ENCODE measurements around the gene PLPPR5.

PLPPR5 gene

GRCh38 chr1:98919652-98920051, 85.0 kb downstream of the PLPPR5 start:
- Histone ChIP-seq H3K4me3 (IDR thresholded peaks at IDR 0.05; ENCODE audit: insufficient read depth, low read depth, low read length) (no peak overlapping the region), H3K27ac (no peak overlapping the region), H3K4me2 (no peak overlapping the region), H3K79me2 (ENCODE audit: insufficient read depth, low read depth) (no peaks in the 10 kb centered on the region), H3K36me3 (ENCODE audit: insufficient read depth) (no peaks in the 10 kb centered on the region), H3K27me3 (ENCODE audit: insufficient read depth, low read depth) (no peaks in the 10 kb centered on the region), H2AFZ (ENCODE audit: low read depth) (no peak overlapping the region), H4K20me1 (ENCODE audit: insufficient read depth) (no peaks in the 10 kb centered on the region), H3K9ac (no peak overlapping the region), H3K4me1 (ENCODE audit: low read depth, poor library complexity, severe bottlenecking) (no peaks in the 10 kb centered on the region)
- no peak for TF ChIP-seq CTCF (conservative IDR thresholded peaks at IDR 0.05; ENCODE audit: low read depth, low read length)

- Histone ChIP-seq H3K4me3 (IDR thresholded peaks at IDR 0.05; ENCODE audit: insufficient read depth, low read depth, low read length) (no peak overlapping the region), H3K4me2 (no peak overlapping the region), H3K9ac (no peak overlapping the region)
Measured at GRCh38 chr1:98919211-98919610, 85.5 kb downstream of the PLPPR5 start.

GRCh38 chr1:98914547-98914946, 90.1 kb downstream of the PLPPR5 start:
- Histone ChIP-seq H3K9ac (no peak overlapping the region), H3K4me2 (no peak overlapping the region), H2AFZ (ENCODE audit: low read depth) (no peak overlapping the region), H3K4me3 (IDR thresholded peaks at IDR 0.05; ENCODE audit: insufficient read depth, low read depth, low read length) (no peak overlapping the region), H3K4me1 (ENCODE audit: low read depth, poor library complexity, severe bottlenecking) (no peaks in the 10 kb centered on the region), H4K20me1 (ENCODE audit: insufficient read depth) (no peaks in the 10 kb centered on the region), H3K27ac (no peak overlapping the region), H3K27me3 (ENCODE audit: insufficient read depth, low read depth) (no peaks in the 10 kb centered on the region), H3K79me2 (ENCODE audit: insufficient read depth, low read depth) (no peaks in the 10 kb centered on the region), H3K36me3 (ENCODE audit: insufficient read depth) (no peaks in the 10 kb centered on the region)
- TF ChIP-seq CTCF (conservative IDR thresholded peaks at IDR 0.05; ENCODE audit: low read depth, low read length): no peak

More at GRCh38 chr1:98919211-98919610, 85.5 kb downstream of the PLPPR5 start:
- Histone ChIP-seq H3K27me3 (ENCODE audit: insufficient read depth, low read depth) (no peaks in the 10 kb centered on the region), H3K36me3 (ENCODE audit: insufficient read depth) (no peaks in the 10 kb centered on the region), H3K79me2 (ENCODE audit: insufficient read depth, low read depth) (no peaks in the 10 kb centered on the region), H3K4me1 (ENCODE audit: low read depth, poor library complexity, severe bottlenecking) (no peaks in the 10 kb centered on the region), H3K27ac (no peak overlapping the region), H2AFZ (ENCODE audit: low read depth) (no peak overlapping the region), H4K20me1 (ENCODE audit: insufficient read depth) (no peaks in the 10 kb centered on the region)
- TF ChIP-seq CTCF (conservative IDR thresholded peaks at IDR 0.05; ENCODE audit: low read depth, low read length): no peak

GRCh38 chr1:98910827-98911226, 93.8 kb downstream of the PLPPR5 start:
- H4K20me1 ChIP-seq (ENCODE audit: insufficient read depth): no peaks in the 10 kb centered on the region
- TF ChIP-seq CTCF (conservative IDR thresholded peaks at IDR 0.05; ENCODE audit: low read depth, low read length): no peak

More at GRCh38 chr1:98910827-98911226, 93.8 kb downstream of the PLPPR5 start:
- Histone ChIP-seq H3K9ac (no peak overlapping the region), H3K36me3 (ENCODE audit: insufficient read depth) (no peaks in the 10 kb centered on the region), H3K79me2 (ENCODE audit: insufficient read depth, low read depth) (no peaks in the 10 kb centered on the region), H3K4me2 (no peak overlapping the region), H2AFZ (ENCODE audit: low read depth) (no peak overlapping the region), H3K4me1 (ENCODE audit: low read depth, poor library complexity, severe bottlenecking) (no peaks in the 10 kb centered on the region), H3K27me3 (ENCODE audit: insufficient read depth, low read depth) (no peaks in the 10 kb centered on the region), H3K27ac (no peak overlapping the region), H3K4me3 (IDR thresholded peaks at IDR 0.05; ENCODE audit: insufficient read depth, low read depth, low read length) (no peak overlapping the region)
